Loucy (cell line): ENCODE results near the gene PGF.
"Not testable (repeated sequence)": the region's sequence is repeated elsewhere in the genome, so short reads cannot be mapped to it uniquely, and the experiment has no call there.

Source experiments
- H2AFZ ChIP-seq: fragments of 200-600 bp; sonication (generic); 2 replicates; pipeline ENCODE4 v1.6.0; 2016; ENCODE audit warnings: antibody characterized with exemption, mild to moderate bottlenecking, low read length, moderate library complexity
- H3F3A ChIP-seq: fragments of 200-600 bp; 2 replicates; pipeline ENCODE4 v1.6.0; 2016; ENCODE audit warnings: antibody characterized with exemption, low read depth, mild to moderate bottlenecking
- H3K27me3 ChIP-seq: fragments of 200-600 bp; sonication (generic); 2 replicates; pipeline ENCODE4 v1.6.1; 2014; ENCODE audit warnings: low read length, mild to moderate bottlenecking; ENCODE audit not compliant: insufficient read depth, poor library complexity, severe bottlenecking
- H3K36me3 ChIP-seq: fragments of 200-600 bp; sonication (generic); 2 replicates; pipeline ENCODE4 v1.6.1; 2016; ENCODE audit warnings: low read length; ENCODE audit not compliant: insufficient read depth
- H3K4me1 ChIP-seq: fragments of 200-600 bp; sonication (generic); 2 replicates; pipeline ENCODE4 v1.5.1; 2014; ENCODE audit warnings: low read length, mild to moderate bottlenecking; ENCODE audit not compliant: insufficient read depth, poor library complexity, severe bottlenecking
- H3K4me2 ChIP-seq: fragments of 200-600 bp; sonication (generic); 2 replicates; pipeline ENCODE4 v1.6.0; 2014; ENCODE audit warnings: antibody characterized with exemption, low read length, low read depth, mild to moderate bottlenecking; ENCODE audit not compliant: poor library complexity, severe bottlenecking
- H3K4me3 ChIP-seq: fragments of 200-600 bp; sonication (generic); 2 replicates; pipeline ENCODE4 v1.5.1; 2014; ENCODE audit warnings: low read length, mild to moderate bottlenecking, mixed read lengths; ENCODE audit not compliant: poor library complexity, severe bottlenecking
- H3K79me2 ChIP-seq: fragments of 200-600 bp; sonication (generic); 2 replicates; pipeline ENCODE4 v1.6.1; 2014; ENCODE audit warnings: low read length; ENCODE audit not compliant: insufficient read depth
- H3K9ac ChIP-seq: fragments of 200-600 bp; sonication (generic); 2 replicates; pipeline ENCODE4 v1.6.0; 2014; ENCODE audit warnings: mild to moderate bottlenecking, low read depth, low read length, moderate library complexity; ENCODE audit not compliant: poor library complexity, severe bottlenecking
- H3K9me2 ChIP-seq: fragments of 200-600 bp; sonication (generic); replicated peaks from 2 replicates; pipeline ENCODE4 v1.6.1; 2016; ENCODE audit warnings: low read depth, low read length, mixed read lengths
- H3K9me3 ChIP-seq: fragments of 200-600 bp; sonication (generic); 2 replicates; pipeline ENCODE4 v1.6.1; 2014; ENCODE audit warnings: mild to moderate bottlenecking, antibody characterized with exemption, low read length, low read depth; ENCODE audit not compliant: insufficient read depth
- H4K20me1 ChIP-seq: fragments of 200-600 bp; sonication (generic); 2 replicates; pipeline ENCODE4 v1.6.0; 2014; ENCODE audit warnings: antibody characterized with exemption, low read length, mild to moderate bottlenecking; ENCODE audit not compliant: insufficient read depth, poor library complexity, severe bottlenecking
- CTCF ChIP-seq: fragments of 200-600 bp; sonication (generic); conservative IDR thresholded peaks from 2 replicates; pipeline ENCODE4 v1.5.1; 2014; ENCODE audit warnings: mild to moderate bottlenecking, antibody characterized with exemption, low read length
- EZH2phosphoT487 ChIP-seq: fragments of 200-600 bp; IDR thresholded peaks from 2 replicates; pipeline ENCODE4 v1.6.1; 2018; ENCODE audit warnings: antibody characterized with exemption, mild to moderate bottlenecking, moderate library complexity, borderline replicate concordance

Gene PGF

GRCh38 chr14:74934041-74934440 lies 21.4 kb downstream of the PGF start:
- H4K20me1 ChIP-seq: no peaks in the 10 kb centered on the region
- H3K9ac ChIP-seq: no peak overlapping the region
- H3K4me3 ChIP-seq: no peak overlapping the region
- TF ChIP-seq CTCF (no peak), EZH2phosphoT487 (no peak)
- no peaks in the 10 kb centered on the region for H3K27me3 ChIP-seq
- H3F3A ChIP-seq: no peaks in the 10 kb centered on the region
- no peak overlapping the region for H3K4me2 ChIP-seq
- H3K9me2 ChIP-seq: no peaks in the 10 kb centered on the region
- peak overlapping the region; percentile 41; the same call in 1 of the 2 replicates for H2AFZ ChIP-seq
- H3K9me3 ChIP-seq: no peaks in the 10 kb centered on the region
- H3K79me2 ChIP-seq: no peaks in the 10 kb centered on the region
- H3K36me3 ChIP-seq: no peaks in the 10 kb centered on the region
- peaks cover 26% of the 10 kb centered on the region for H3K4me1 ChIP-seq

- H4K20me1 ChIP-seq, H2AFZ ChIP-seq, H3F3A ChIP-seq, H3K79me2 ChIP-seq, H3K4me3 ChIP-seq, H3K36me3 ChIP-seq, H3K27me3 ChIP-seq, H3K9me2 ChIP-seq, H3K9me3 ChIP-seq: not testable (repeated sequence)
- Histone ChIP-seq H3K4me2 (peak overlapping the region; percentile 36), H3K4me1 (peaks cover 28% of the 10 kb centered on the region), H3K9ac (peak overlapping the region; percentile 1)
Measured at GRCh38 chr14:74932936-74933335, 22.5 kb downstream of the PGF start.

- TF ChIP-seq CTCF (no peak), EZH2phosphoT487 (no peak)
- H3K27me3 ChIP-seq: no peaks in the 10 kb centered on the region
- H3K9me2 ChIP-seq: no peaks in the 10 kb centered on the region
- no peaks in the 10 kb centered on the region for H3K9me3 ChIP-seq
- no peaks in the 10 kb centered on the region for H3K36me3 ChIP-seq
- H3K4me2 ChIP-seq: peak overlapping the region; percentile 36
- no peaks in the 10 kb centered on the region for H3K79me2 ChIP-seq
- H2AFZ ChIP-seq: no peak overlapping the region
- peaks cover 28% of the 10 kb centered on the region for H3K4me1 ChIP-seq
- peak overlapping the region; percentile 2 for H3K4me3 ChIP-seq
- H3K9ac ChIP-seq: peak overlapping the region; percentile 1
- no peaks in the 10 kb centered on the region for H4K20me1 ChIP-seq
- no peaks in the 10 kb centered on the region for H3F3A ChIP-seq
Measured at GRCh38 chr14:74932401-74932901, 22.9 kb downstream of the PGF start.

GRCh38 chr14:74931744-74932143 lies 23.7 kb downstream of the PGF start:
- H3K4me3 ChIP-seq, H3K9ac ChIP-seq, H3F3A ChIP-seq, H3K9me3 ChIP-seq, H3K36me3 ChIP-seq, H2AFZ ChIP-seq, H3K27me3 ChIP-seq, H4K20me1 ChIP-seq, H3K4me2 ChIP-seq, H3K79me2 ChIP-seq, H3K9me2 ChIP-seq: not testable (repeated sequence)
- peaks cover 28% of the 10 kb centered on the region for H3K4me1 ChIP-seq
